ENCODE measurements around the gene CD34. TPM values are rescaled to one million over a fixed set of nuclear protein-coding genes. Genes with fewer than 3 reads are reported as not detected.

CD34 gene
- total RNA-seq, 1 experiment from 2014 or later, result 0.35 TPM

DNA sequence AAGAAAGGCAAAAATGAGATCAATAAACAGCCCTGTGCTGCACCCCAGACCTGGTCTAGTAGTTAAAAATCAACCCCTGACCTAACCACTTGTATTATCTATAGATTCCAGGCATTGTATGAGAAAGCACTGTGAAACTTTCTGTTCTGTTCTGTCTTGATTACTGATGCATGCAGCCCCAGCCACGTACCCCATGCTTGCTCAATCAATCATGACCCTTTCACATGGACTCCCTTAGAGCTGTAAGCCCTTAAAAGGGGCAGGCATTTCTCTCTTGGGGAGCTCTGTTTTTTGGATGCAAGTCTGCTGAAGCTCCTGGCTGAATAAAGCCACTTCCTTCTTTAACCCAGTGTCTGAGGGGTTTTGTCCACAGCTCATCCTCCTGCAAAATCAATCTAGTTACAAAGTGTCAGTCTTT, 24.2 kb upstream of the CD34 start:
- Histone ChIP-seq H3K56ac (ENCODE audit: insufficient read length, low read depth, low read length) (no peak overlapping the region), H3K9ac (ENCODE audit: extremely low read depth, insufficient read length, low read length) (no peak overlapping the region), H2BK15ac (ENCODE audit: low read depth, low read length) (no peak overlapping the region), H2BK5ac (ENCODE audit: insufficient read length, low read length) (no peak overlapping the region), H3T11ph (ENCODE audit: low read length) (no peak overlapping the region), H3K27me3 (ENCODE audit: insufficient read depth, low read length) (no peaks in the 10 kb centered on the region), H3K18ac (ENCODE audit: insufficient read length, low read depth, low read length) (no peak overlapping the region), H2AFZ (ENCODE audit: low read length) (no peak overlapping the region), H4K5ac (ENCODE audit: insufficient read length, low read depth, low read length) (no peak overlapping the region), H3K27ac (ENCODE audit: insufficient read length, low read depth, low read length) (no peak overlapping the region), H3K79me1 (ENCODE audit: insufficient read depth, low read depth, low read length, poor library complexity, severe bottlenecking) (no peaks in the 10 kb centered on the region), H3K4ac (ENCODE audit: low read depth, low read length) (no peak overlapping the region), H3K79me2 (ENCODE audit: insufficient read depth, low read length) (no peaks in the 10 kb centered on the region), H2AK5ac (ENCODE audit: insufficient read length, low read length) (no peak overlapping the region), H4K8ac (replicated peaks; ENCODE audit: insufficient read length, low read depth, low read length) (no peak overlapping the region), H2BK120ac (ENCODE audit: low read depth, low read length, poor library complexity, severe bottlenecking) (no peak overlapping the region), H4K91ac (ENCODE audit: insufficient read length, low read depth, low read length) (no peak overlapping the region), H4K20me1 (ENCODE audit: control insufficient read depth, insufficient read depth, insufficient read length) (no peaks in the 10 kb centered on the region), H3K14ac (ENCODE audit: insufficient read depth, low read length) (no peak overlapping the region), H3K4me1 (ENCODE audit: insufficient read depth, low read length) (no peaks in the 10 kb centered on the region), H3K23me2 (ENCODE audit: insufficient read length, low read depth, low read length, poor library complexity, severe bottlenecking) (no peaks in the 10 kb centered on the region), H3K4me2 (ENCODE audit: insufficient read depth, insufficient read length, low read length) (no peak overlapping the region), H3K23ac (ENCODE audit: insufficient read length, low read depth, low read length) (no peak overlapping the region), H3K9me3 (ENCODE audit: control insufficient read depth, low read depth, low read length) (no peaks in the 10 kb centered on the region), H2BK12ac (ENCODE audit: insufficient read length, low read depth, low read length) (no peak overlapping the region), H2BK20ac (ENCODE audit: low read depth, low read length, poor library complexity, severe bottlenecking) (no peak overlapping the region)
- Mint-ChIP-seq H3K36me3 (ENCODE audit: insufficient read depth in 1 of 3, low read depth in 3 of 3) (no peaks in the 10 kb centered on the region), H3K9me3 (peaks cover 5 to 8% of the 10 kb centered on the region in 2 experiments; a peak in 3 of 5 replicates), H3K4me1 (no peaks in the 10 kb centered on the region), H3K27ac (no peak overlapping the region), H3K27me3 (ENCODE audit: low read depth) (no peaks in the 10 kb centered on the region; the same call in none of the 2 replicates), H3K4me3 (no peak overlapping the region)
- DNase-seq, result no peak
- WGBS (ENCODE audit: extremely low coverage, insufficient read length, low lambda C conversion rate), result no CpG with 5 or more reads among the region's 1 CpG
- TF ChIP-seq, protein P1, sequence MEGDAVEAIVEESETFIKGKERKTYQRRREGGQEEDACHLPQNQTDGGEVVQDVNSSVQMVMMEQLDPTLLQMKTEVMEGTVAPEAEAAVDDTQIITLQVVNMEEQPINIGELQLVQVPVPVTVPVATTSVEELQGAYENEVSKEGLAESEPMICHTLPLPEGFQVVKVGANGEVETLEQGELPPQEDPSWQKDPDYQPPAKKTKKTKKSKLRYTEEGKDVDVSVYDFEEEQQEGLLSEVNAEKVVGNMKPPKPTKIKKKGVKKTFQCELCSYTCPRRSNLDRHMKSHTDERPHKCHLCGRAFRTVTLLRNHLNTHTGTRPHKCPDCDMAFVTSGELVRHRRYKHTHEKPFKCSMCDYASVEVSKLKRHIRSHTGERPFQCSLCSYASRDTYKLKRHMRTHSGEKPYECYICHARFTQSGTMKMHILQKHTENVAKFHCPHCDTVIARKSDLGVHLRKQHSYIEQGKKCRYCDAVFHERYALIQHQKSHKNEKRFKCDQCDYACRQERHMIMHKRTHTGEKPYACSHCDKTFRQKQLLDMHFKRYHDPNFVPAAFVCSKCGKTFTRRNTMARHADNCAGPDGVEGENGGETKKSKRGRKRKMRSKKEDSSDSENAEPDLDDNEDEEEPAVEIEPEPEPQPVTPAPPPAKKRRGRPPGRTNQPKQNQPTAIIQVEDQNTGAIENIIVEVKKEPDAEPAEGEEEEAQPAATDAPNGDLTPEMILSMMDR (conservative IDR thresholded peaks at IDR 0.05), result no peak

Data from H9 (cell line).